Fibroblast of lung (primary cell): Measurements from ENCODE around the gene PAQR5.

Experiments used
- CTCF ChIP-seq, 2 donors: IDR thresholded peaks in 1 of 2; conservative IDR thresholded peaks in 1 of 2; 1 replicate in 1 of 2; 2 replicates in 1 of 2; pipeline ENCODE4 v1.5.1; 2011 to 2012; ENCODE audit warnings: low read length in 2 of 2, control low read depth in 1 of 2, inconsistent platforms in 1 of 2, low read depth in 1 of 2, mild to moderate bottlenecking in 1 of 2
- EZH2 ChIP-seq: IDR thresholded peaks from 2 replicates; pipeline ENCODE4 v1.5.1; 2012; ENCODE audit warnings: low read length, control low read depth, mild to moderate bottlenecking; ENCODE audit errors: missing control alignments

GRCh38 chr15:69341356-69341755 lies 42.6 kb downstream of the PAQR5 start:
- TF ChIP-seq EZH2 (no peak), CTCF (conservative IDR thresholded peaks at IDR 0.05 in 1 of 2, IDR thresholded peaks at IDR 0.05 in 1 of 2; ENCODE audit: low read depth in 1 of 2, low read length in 2 of 2) (no peak)
